ENCODE data around the gene FAM174B.

DNA sequence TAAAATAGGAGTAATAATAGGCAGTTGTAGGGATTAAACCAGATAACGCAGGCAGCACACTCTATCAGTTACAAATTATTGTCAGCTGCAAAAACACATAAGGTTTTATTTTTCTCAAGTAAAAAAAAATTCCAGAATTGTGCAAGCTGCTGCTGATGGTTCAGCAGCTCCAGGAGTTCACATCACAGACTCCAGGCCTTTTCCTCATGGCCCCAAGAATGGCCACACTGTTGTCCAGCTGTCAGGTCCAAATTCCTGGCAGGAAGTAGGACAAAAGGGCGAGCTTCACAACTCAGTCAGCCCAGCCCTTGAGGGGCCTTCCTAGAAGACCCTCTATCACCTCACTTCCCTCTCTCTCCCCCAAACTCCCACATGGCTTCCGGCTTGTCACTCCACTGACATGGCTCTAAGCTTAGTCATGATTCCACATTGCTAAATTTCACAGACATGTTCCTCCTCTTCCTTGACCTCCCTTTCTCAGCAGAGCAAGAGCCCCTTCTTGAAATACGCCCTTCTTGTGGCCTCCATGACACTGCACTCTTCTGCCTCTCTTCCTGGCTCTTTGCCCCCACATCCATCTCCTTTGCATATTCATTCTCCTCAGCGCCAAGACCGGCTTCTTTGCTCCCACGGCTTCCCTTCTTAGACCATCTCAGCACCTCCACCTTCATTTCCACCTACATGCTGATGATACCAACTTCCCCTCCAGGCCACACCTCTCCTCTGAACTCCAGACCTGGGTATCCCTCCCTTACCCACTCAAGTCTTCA is 27.4 kb upstream of the FAM174B start:
- TF ChIP-seq, protein P1, sequence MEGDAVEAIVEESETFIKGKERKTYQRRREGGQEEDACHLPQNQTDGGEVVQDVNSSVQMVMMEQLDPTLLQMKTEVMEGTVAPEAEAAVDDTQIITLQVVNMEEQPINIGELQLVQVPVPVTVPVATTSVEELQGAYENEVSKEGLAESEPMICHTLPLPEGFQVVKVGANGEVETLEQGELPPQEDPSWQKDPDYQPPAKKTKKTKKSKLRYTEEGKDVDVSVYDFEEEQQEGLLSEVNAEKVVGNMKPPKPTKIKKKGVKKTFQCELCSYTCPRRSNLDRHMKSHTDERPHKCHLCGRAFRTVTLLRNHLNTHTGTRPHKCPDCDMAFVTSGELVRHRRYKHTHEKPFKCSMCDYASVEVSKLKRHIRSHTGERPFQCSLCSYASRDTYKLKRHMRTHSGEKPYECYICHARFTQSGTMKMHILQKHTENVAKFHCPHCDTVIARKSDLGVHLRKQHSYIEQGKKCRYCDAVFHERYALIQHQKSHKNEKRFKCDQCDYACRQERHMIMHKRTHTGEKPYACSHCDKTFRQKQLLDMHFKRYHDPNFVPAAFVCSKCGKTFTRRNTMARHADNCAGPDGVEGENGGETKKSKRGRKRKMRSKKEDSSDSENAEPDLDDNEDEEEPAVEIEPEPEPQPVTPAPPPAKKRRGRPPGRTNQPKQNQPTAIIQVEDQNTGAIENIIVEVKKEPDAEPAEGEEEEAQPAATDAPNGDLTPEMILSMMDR (IDR thresholded peaks at IDR 0.05) = no peak
- TF ChIP-seq POLR2A (IDR thresholded peaks at IDR 0.05) = no peak

All from adrenal gland (tissue), 5 donors.